Tibial nerve (tissue), 4 donors: ENCODE data around the gene SPRR2D.

ENCODE experiments used
- CTCF ChIP-seq, 5 experiments: fragments of 200-600 bp in 3 of 5; fragments of 450-650 bp in 2 of 5; sonication (generic) in 3 of 5; IDR thresholded peaks; one replicate each; pipeline ENCODE4 v1.5.1; 2016 to 2019; ENCODE audit warnings: antibody characterized with exemption in 5 of 5, mild to moderate bottlenecking in 3 of 5, moderate library complexity in 2 of 5
- EP300 ChIP-seq, 2 donors: sonication (generic); formaldehyde crosslinking; IDR thresholded peaks; one replicate each; pipeline ENCODE4 v1.6.1; 2017; ENCODE audit warnings: antibody characterized with exemption in 2 of 2, mild to moderate bottlenecking in 1 of 2
- POLR2A ChIP-seq, 2 donors: fragments of 450-650 bp; IDR thresholded peaks; one replicate each; pipeline ENCODE4 v1.6.1; 2017; ENCODE audit warnings: antibody characterized with exemption in 2 of 2, mild to moderate bottlenecking in 2 of 2, moderate library complexity in 2 of 2

- no peak for TF ChIP-seq POLR2A (IDR thresholded peaks at IDR 0.05)
- no peak for TF ChIP-seq CTCF (IDR thresholded peaks at IDR 0.05)
- TF ChIP-seq EP300 (IDR thresholded peaks at IDR 0.05) = no peak
Observed at GRCh38 chr1:153040950-153041631, at the start of gene SPRR2D.
